CD14-positive monocyte (primary cell): Measurements from ENCODE around the gene CACNA1S. TPM values are rescaled to one million over a fixed set of nuclear protein-coding genes. Genes with fewer than 3 reads are reported as not detected.

Experiments
- DNase-seq, 3 donors: peaks; one replicate each; pipeline ENCODE4 v3.0.0-alpha.2; 2011 to 2022
- H2AFZ ChIP-seq: 2 replicates; pipeline ENCODE4 v1.6.0; 2012; ENCODE audit warnings: mild to moderate bottlenecking, low read depth, low read length, inconsistent platforms; ENCODE audit not compliant: insufficient read depth, poor library complexity, severe bottlenecking
- H3K27ac ChIP-seq, 2 donors: 1 replicate in 1 of 2; 2 replicates in 1 of 2; pipeline ENCODE4 v1.5.1; 2012 to 2013; ENCODE audit warnings: low read length in 2 of 2, control low read depth in 1 of 2, inconsistent platforms in 1 of 2, low read depth in 1 of 2, mild to moderate bottlenecking in 1 of 2
- H3K27me3 ChIP-seq, 2 donors: one replicate each; pipeline versions ENCODE4 v1.6.0 to v1.6.1; 2011 to 2013; ENCODE audit warnings: low read length in 2 of 2; ENCODE audit not compliant: control insufficient read depth in 2 of 2, insufficient read depth in 2 of 2
- H3K36me3 ChIP-seq, 2 donors: replicated peaks in 1 of 2; 1 replicate in 1 of 2; 2 replicates in 1 of 2; pipeline versions ENCODE4 v1.5.1 to v1.6.1; 2012 to 2013; ENCODE audit warnings: low read length in 2 of 2, control low read depth in 1 of 2, inconsistent platforms in 1 of 2, mild to moderate bottlenecking in 1 of 2; ENCODE audit not compliant: insufficient read depth in 2 of 2, control insufficient read depth in 1 of 2
- H3K4me1 ChIP-seq, 2 donors: 1 replicate in 1 of 2; 2 replicates in 1 of 2; pipeline versions ENCODE4 v1.5.1 to v1.6.1; 2012 to 2013; ENCODE audit warnings: low read length in 2 of 2, control low read depth in 1 of 2, inconsistent platforms in 1 of 2, mild to moderate bottlenecking in 1 of 2, moderate library complexity in 1 of 2; ENCODE audit not compliant: insufficient read depth in 2 of 2, control insufficient read depth in 1 of 2
- H3K4me2 ChIP-seq: replicated peaks from 2 replicates; pipeline ENCODE3; 2012; ENCODE audit warnings: low read length, moderate library complexity, mild to moderate bottlenecking; ENCODE audit not compliant: poor library complexity, severe bottlenecking; ENCODE audit errors: extremely low read depth
- H3K4me3 ChIP-seq, 3 experiments: fragments of 200-600 bp in 1 of 3; sonication (generic) in 1 of 3; replicated peaks in 1 of 3; 1 replicate in 2 of 3; 2 replicates in 1 of 3; pipeline ENCODE4 v1.5.1; 2011 to 2013; ENCODE audit warnings: low read length in 3 of 3, mild to moderate bottlenecking in 3 of 3, control low read depth in 2 of 3, low read depth in 2 of 3, inconsistent platforms in 1 of 3, moderate library complexity in 1 of 3
- H3K79me2 ChIP-seq: 2 replicates; pipeline ENCODE4 v1.6.0; 2012; ENCODE audit warnings: mild to moderate bottlenecking, control low read depth, inconsistent platforms, low read length, moderate library complexity; ENCODE audit not compliant: insufficient read depth
- H3K9ac ChIP-seq: 2 replicates; pipeline ENCODE4 v1.6.0; 2017; ENCODE audit warnings: low read length, mild to moderate bottlenecking; ENCODE audit not compliant: insufficient read depth, poor library complexity, severe bottlenecking
- H3K9me3 ChIP-seq, 2 donors: replicated peaks in 1 of 2; 1 replicate in 1 of 2; 2 replicates in 1 of 2; pipeline versions ENCODE4 v1.5.1 to v1.6.1; 2012 to 2013; ENCODE audit warnings: low read length in 2 of 2, control low read depth in 1 of 2; ENCODE audit not compliant: control insufficient read depth in 1 of 2, insufficient read depth in 1 of 2
- H4K20me1 ChIP-seq: 2 replicates; pipeline ENCODE4 v1.6.0; 2012; ENCODE audit warnings: mild to moderate bottlenecking, low read length, control low read depth, moderate library complexity; ENCODE audit not compliant: insufficient read depth
- H3K27ac Mint-ChIP-seq, 7 donors: one replicate each; pipeline ENCODE4 v1.8.0; 2020; ENCODE audit warnings: mild to moderate bottlenecking in 7 of 7, mixed read lengths in 7 of 7, moderate library complexity in 6 of 7, inconsistent platforms in 2 of 7
- H3K27me3 Mint-ChIP-seq, 3 donors: one replicate each; pipeline ENCODE4 v1.8.0; 2021 to 2022; ENCODE audit warnings: low read depth in 3 of 3, mild to moderate bottlenecking in 3 of 3, mixed read lengths in 3 of 3, moderate library complexity in 3 of 3, inconsistent platforms in 1 of 3
- H3K36me3 Mint-ChIP-seq, 2 donors: one replicate each; pipeline ENCODE4 v1.8.0; 2020; ENCODE audit warnings: mixed read lengths in 2 of 2, inconsistent platforms in 1 of 2, mild to moderate bottlenecking in 1 of 2
- H3K4me1 Mint-ChIP-seq: one replicate; pipeline ENCODE4 v1.8.0; 2020; ENCODE audit warnings: mild to moderate bottlenecking, mixed read lengths
- H3K4me3 Mint-ChIP-seq, 2 donors: one replicate each; pipeline ENCODE4 v1.8.0; 2020; ENCODE audit warnings: mild to moderate bottlenecking in 2 of 2, mixed read lengths in 2 of 2, moderate library complexity in 1 of 2
- H3K9me3 Mint-ChIP-seq, 7 donors: one replicate each; pipeline ENCODE4 v1.8.0; 2020 to 2022; ENCODE audit warnings: mixed read lengths in 7 of 7, mild to moderate bottlenecking in 6 of 7, moderate library complexity in 6 of 7, inconsistent platforms in 2 of 7
- CTCF ChIP-seq: fragments of 200-600 bp; IDR thresholded peaks from one replicate; pipeline ENCODE4 v1.8.0; 2022; ENCODE audit warnings: antibody characterized with exemption, mild to moderate bottlenecking
- WGBS: methylation state at CpG from one replicate; pipeline ENCODE4 v1.1.5; 2013; ENCODE audit warnings: missing lambda C conversion rate; ENCODE audit not compliant: insufficient coverage; 5-methylcytosine and 5-hydroxymethylcytosine counted together
- intact Hi-C, 2 donors: fragments of 100-400 bp; cut with micrococcal nuclease; formaldehyde crosslinking; loops; one replicate each; pipeline versions ENCODE4 v1.15.0 to v1.15.1; 2023
- polyA plus RNA-seq, 3 donors: library from polyadenylated mRNA; depleted of rRNA in 1 of 3; unstranded in 2 of 3; stranded (reverse) in 1 of 3; fragments of 300-500 nt in 2 of 3; fragments of >200 nt in 1 of 3; fragmentation: Illumina TruSeq in 2 of 3; gene quantifications; 1 replicate in 2 of 3; 2 replicates in 1 of 3; pipeline ENCODE4 v1.2.3, GENCODE V29; 2012 to 2021

Gene CACNA1S
- polyA plus RNA-seq, 3 donors = not detected

GRCh38 chr1:201042779-201043461 lies 69.3 kb downstream of the CACNA1S start:
- H3K9ac ChIP-seq = no peak overlapping the region
- H3K27me3 ChIP-seq = no peaks in the 10 kb centered on the region
- H3K4me3 Mint-ChIP-seq = peak overlapping the region in 1 of 2 donors; percentile 15
- peaks cover 0 to 5% of the 10 kb centered on the region in 2 donors for H3K4me1 ChIP-seq
- intact Hi-C loops = loop anchor here (1.0 kb wide), 1 partner anchor 71 kb away; no protein-coding TSS in a partner anchor
- no peak overlapping the region for H3K4me3 ChIP-seq
- no peaks in the 10 kb centered on the region for H3K9me3 Mint-ChIP-seq
- peak; percentile 88 for TF ChIP-seq CTCF
- DNase-seq = peak; percentile 53 to 66 (median 64)
- H3K27ac Mint-ChIP-seq = peak overlapping the region in 1 of 7 donors; percentile 31
- no peak overlapping the region for H2AFZ ChIP-seq
- no peaks in the 10 kb centered on the region for H3K79me2 ChIP-seq
- H4K20me1 ChIP-seq = no peaks in the 10 kb centered on the region
- peaks cover 5 to 17% (median 10%) of the 10 kb centered on the region in 3 donors for H3K27me3 Mint-ChIP-seq
- peaks cover 5% of the 10 kb centered on the region for H3K4me1 Mint-ChIP-seq
- no peaks in the 10 kb centered on the region for H3K9me3 ChIP-seq
- no peaks in the 10 kb centered on the region for H3K36me3 Mint-ChIP-seq
- H3K27ac ChIP-seq = no peak overlapping the region
- 6% methylated on average over 8 of the region's 13 CpGs for WGBS
- H3K36me3 ChIP-seq = no peaks in the 10 kb centered on the region
- no peak overlapping the region for H3K4me2 ChIP-seq

- no CpG with 5 or more reads among the region's 2 CpGs for WGBS
- H3K9me3 ChIP-seq = no peaks in the 10 kb centered on the region
- H3K27ac ChIP-seq = no peak overlapping the region
- peaks cover 5% of the 10 kb centered on the region for H3K4me1 Mint-ChIP-seq
- peaks cover 6 to 10% (median 8%) of the 10 kb centered on the region in 3 donors for H3K27me3 Mint-ChIP-seq
- no peaks in the 10 kb centered on the region for H3K36me3 ChIP-seq
- no peak for TF ChIP-seq CTCF
- H3K27ac Mint-ChIP-seq = no peak overlapping the region
- no peak overlapping the region for H3K4me2 ChIP-seq
- no peaks in the 10 kb centered on the region for H3K79me2 ChIP-seq
- DNase-seq = no peak
- no peak overlapping the region for H2AFZ ChIP-seq
- H3K4me3 ChIP-seq = no peak overlapping the region
- no peaks in the 10 kb centered on the region for H3K36me3 Mint-ChIP-seq
- no peaks in the 10 kb centered on the region for H3K9me3 Mint-ChIP-seq
- peaks cover 0 to 5% of the 10 kb centered on the region in 2 donors for H3K4me1 ChIP-seq
- H3K27me3 ChIP-seq = no peaks in the 10 kb centered on the region
- no peak overlapping the region for H3K9ac ChIP-seq
- no peak overlapping the region for H3K4me3 Mint-ChIP-seq
- H4K20me1 ChIP-seq = no peaks in the 10 kb centered on the region
- intact Hi-C loops = no loop called here
Measured at GRCh38 chr1:201041011-201041410, 71.2 kb downstream of the CACNA1S start.
